HCT116 (cell line): Measurements from ENCODE around the gene TPST1. TPM values are rescaled to one million over a fixed set of nuclear protein-coding genes. Genes with fewer than 3 reads are reported as not detected.

ENCODE experiments used
- ATAC-seq: fragments of 200-7000 bp; cut with Tn5 transposase; 2 replicates; pipeline ENCODE4 v1.9.1; 2020; ENCODE audit warnings: mild to moderate bottlenecking, moderate library complexity
- BruUV-seq: library from RNA; stranded (reverse); fragments of 400-500 nt; replicated peaks from 2 replicates; lab custom pipeline; 2021; lab: Mats Ljungman, UMichigan
- CTCF ChIA-PET: fragments of 300-600 bp; sonication (Branson Sonifier 250); formaldehyde crosslinking; loops from one replicate; lab custom pipeline; 2021; ENCODE audit warnings: antibody characterized with exemption; lab: Charles Lee
- POLR2A ChIA-PET: fragments of 300-600, 350-600 bp; sonication (Branson Sonifier 250); formaldehyde crosslinking; loops from one replicate; lab custom pipeline; 2021; ENCODE audit warnings: antibody characterized with exemption; lab: Charles Lee
- RAD21 ChIA-PET, 2 experiments: fragments of 300-600 bp; sonication (Branson Sonifier 250); formaldehyde crosslinking; loops; one replicate each; lab custom pipeline; 2023; ENCODE audit warnings: low total read pairs in 2 of 2; ENCODE audit not compliant: uncharacterized antibody in 2 of 2, unreplicated experiment in 2 of 2, low non-redundant PET in 1 of 2; lab: Charles Lee
- DNase-seq: peaks from one replicate; pipeline ENCODE4 v3.0.0-alpha.2; 2010; ENCODE audit warnings: low read depth, low spot score
- H2AFZ ChIP-seq: fragments of 200-600 bp; shearing (Covaris generic), sonication (generic); 2 replicates; pipeline ENCODE4 v1.6.1; 2017; ENCODE audit warnings: low read depth, mixed run types, mixed read lengths, antibody characterized with exemption, low read length; ENCODE audit not compliant: poor library complexity, severe bottlenecking
- H3K27ac ChIP-seq: 2 replicates; pipeline ENCODE4 v1.5.1; 2012; ENCODE audit warnings: low read depth, low read length
- H3K27me3 ChIP-seq: fragments of 200-600 bp; sonication (generic); 2 replicates; pipeline ENCODE4 v1.6.1; 2016; ENCODE audit warnings: mixed run types, low read length, mixed read lengths; ENCODE audit not compliant: insufficient read depth
- H3K36me3 ChIP-seq, 2 experiments: fragments of 200-500 bp in 1 of 2; fragments of 200-600 bp in 1 of 2; sonication (Bioruptor generic) in 1 of 2; sonication (generic) in 1 of 2; 2 replicates each; pipeline versions ENCODE4 v1.5.1 to v1.6.1; 2014 to 2016; ENCODE audit warnings: low read length in 2 of 2, inconsistent platforms in 1 of 2, mixed read lengths in 1 of 2, mixed run types in 1 of 2; ENCODE audit not compliant: insufficient read depth in 2 of 2, control insufficient read depth in 1 of 2
- H3K4me1 ChIP-seq, 2 experiments: fragments of 200-600 bp in 1 of 2; sonication (generic) in 1 of 2; 2 replicates each; pipeline versions ENCODE4 v1.5.1 to v1.6.1; 2012 to 2017; ENCODE audit warnings: low read length in 2 of 2, inconsistent platforms in 1 of 2, mild to moderate bottlenecking in 1 of 2, mixed read lengths in 1 of 2, mixed run types in 1 of 2, moderate library complexity in 1 of 2; ENCODE audit not compliant: insufficient read depth in 2 of 2, control insufficient read depth in 1 of 2
- H3K4me2 ChIP-seq: fragments of 200-600 bp; sonication (generic); 2 replicates; pipeline ENCODE4 v1.6.1; 2017; ENCODE audit warnings: mixed run types, low read length, mixed read lengths
- H3K4me3 ChIP-seq, 2 experiments: fragments of 200-600 bp in 1 of 2; sonication (generic) in 1 of 2; replicated peaks in 1 of 2; 2 replicates each; pipeline ENCODE4 v1.5.1; 2011 to 2016; ENCODE audit warnings: low read length in 2 of 2, control low read depth in 1 of 2, low read depth in 1 of 2, mild to moderate bottlenecking in 1 of 2, mixed read lengths in 1 of 2, mixed run types in 1 of 2
- H3K79me2 ChIP-seq: fragments of 200-600 bp; sonication (generic); 2 replicates; pipeline ENCODE4 v1.6.1; 2017; ENCODE audit warnings: mild to moderate bottlenecking, mixed run types, low read length, moderate library complexity, mixed read lengths; ENCODE audit not compliant: insufficient read depth
- H3K9ac ChIP-seq: fragments of 200-600 bp; sonication (generic); 2 replicates; pipeline ENCODE4 v1.6.1; 2016; ENCODE audit warnings: low read length, mixed read lengths
- H3K9me2 ChIP-seq: fragments of 200-600 bp; sonication (generic), shearing (Covaris generic); 2 replicates; pipeline ENCODE4 v1.6.1; 2017; ENCODE audit warnings: mixed run types, mild to moderate bottlenecking, moderate library complexity; ENCODE audit not compliant: insufficient read depth
- H3K9me3 ChIP-seq, 2 experiments: fragments of 200-500 bp in 1 of 2; fragments of 200-600 bp in 1 of 2; sonication (Bioruptor generic) in 1 of 2; sonication (generic) in 1 of 2; 2 replicates each; pipeline ENCODE4 v1.6.1; 2014 to 2017; ENCODE audit warnings: low read length in 2 of 2, mixed read lengths in 2 of 2, inconsistent platforms in 1 of 2, low read depth in 1 of 2, mild to moderate bottlenecking in 1 of 2, mixed run types in 1 of 2, moderate library complexity in 1 of 2; ENCODE audit not compliant: control insufficient read depth in 1 of 2, insufficient read depth in 1 of 2
- H4K20me1 ChIP-seq: fragments of 200-600 bp; sonication (generic), shearing (Covaris generic); 2 replicates; pipeline ENCODE4 v1.6.1; 2017; ENCODE audit warnings: mixed run types, mild to moderate bottlenecking, moderate library complexity; ENCODE audit not compliant: insufficient read depth
- EZH2phosphoT487 ChIP-seq: fragments of 200-600 bp; IDR thresholded peaks from 2 replicates; pipeline ENCODE4 v1.6.1; 2018; ENCODE audit warnings: antibody characterized with exemption, borderline replicate concordance
- JUND ChIP-seq: IDR thresholded peaks from 2 replicates; pipeline ENCODE4 v1.6.1; 2012
- TCF7L2 ChIP-seq: IDR thresholded peaks from 2 replicates; pipeline ENCODE4 v1.7.0; 2011; ENCODE audit warnings: borderline replicate concordance, inconsistent platforms; ENCODE audit not compliant: insufficient read depth, insufficient read length; ENCODE audit errors: extremely low read depth
- ZFX ChIP-seq: fragments of 450-650 bp; IDR thresholded peaks from 2 replicates; pipeline ENCODE4 v1.6.1; 2017
- intact Hi-C: fragments of 100-400 bp; cut with micrococcal nuclease; formaldehyde crosslinking; loops from 2 replicates; pipeline ENCODE4 v1.10.0; 2022
- total RNA-seq: library from RNA; stranded (reverse); gene quantifications from one replicate; pipeline ENCODE4 v1.2.1, GENCODE V29; 2021; ENCODE audit not compliant: unreplicated experiment

The TPST1 gene
- total RNA-seq, 1 experiment from 2014 or later: 11.4 TPM

- POLR2A ChIA-PET: no interaction called here
- intact Hi-C loops: no loop called here
- DNase-seq: no peak
Observed at GRCh38 chr7:66359656-66360211, 154.6 kb downstream of the TPST1 start.

GRCh38 chr7:66362136-66362535, 157.0 kb downstream of the TPST1 start:
- POLR2A ChIA-PET: no interaction called here
- no peak for ATAC-seq
- no TSS peak for BruUV-seq

More at GRCh38 chr7:66359656-66360211, 154.6 kb downstream of the TPST1 start:
- Histone ChIP-seq H3K79me2 (no peaks in the 10 kb centered on the region), H3K4me1 (peaks cover 6 to 29% of the 10 kb centered on the region in 2 experiments), H3K36me3 (no peaks in the 10 kb centered on the region), H3K4me2 (no peak overlapping the region), H3K9me2 (no peaks in the 10 kb centered on the region), H3K27me3 (no peaks in the 10 kb centered on the region), H4K20me1 (no peaks in the 10 kb centered on the region), H3K9ac (no peak overlapping the region), H3K9me3 (no peaks in the 10 kb centered on the region), H3K4me3 (no peak overlapping the region), H3K27ac (no peak overlapping the region), H2AFZ (no peak overlapping the region)
- no peak for ATAC-seq
- TF ChIP-seq JUND (no peak), TCF7L2 (no peak), ZFX (no peak)
- RAD21 ChIA-PET: no interaction called here
- CTCF ChIA-PET: no interaction called here
- no TSS peak for BruUV-seq

More at GRCh38 chr7:66362136-66362535, 157.0 kb downstream of the TPST1 start:
- no peaks in the 10 kb centered on the region for H3K9me3 ChIP-seq
- H3K79me2 ChIP-seq: no peaks in the 10 kb centered on the region
- H4K20me1 ChIP-seq: no peaks in the 10 kb centered on the region
- no peak for DNase-seq
- no peak overlapping the region for H2AFZ ChIP-seq
- no peak overlapping the region for H3K4me3 ChIP-seq
- intact Hi-C loops: no loop called here
- H3K4me1 ChIP-seq: peaks cover 0 to 5% of the 10 kb centered on the region in 2 experiments; a peak in 1 of 4 replicates
- H3K27me3 ChIP-seq: no peaks in the 10 kb centered on the region
- RAD21 ChIA-PET: no interaction called here
- CTCF ChIA-PET: no interaction called here
- no peak overlapping the region for H3K27ac ChIP-seq
- no peak overlapping the region for H3K9ac ChIP-seq
- no peak for TF ChIP-seq EZH2phosphoT487
- H3K4me2 ChIP-seq: no peak overlapping the region
- no peaks in the 10 kb centered on the region for H3K36me3 ChIP-seq
- H3K9me2 ChIP-seq: no peaks in the 10 kb centered on the region
